HTERT RPE-1 (cell line): ENCODE results near the gene PHACTR2.

Experiments used
- in situ Hi-C: fragments of 300-500 bp; cut with MboI; formaldehyde crosslinking; loops from 4 replicates; pipeline ENCODE4 v1.14.3; 2020; ENCODE audit warnings: low sequenced_read_pairs

Gene PHACTR2

GRCh38 chr6:143803769-143804568 lies 126.2 kb downstream of the PHACTR2 start:
- in situ Hi-C loops = no loop called here

GRCh38 chr6:143804835-143805239 lies 127.1 kb downstream of the PHACTR2 start:
- in situ Hi-C loops = no loop called here

GRCh38 chr6:143806282-143807102 lies 128.7 kb downstream of the PHACTR2 start:
- in situ Hi-C loops = no loop called here

GRCh38 chr6:143807103-143807772 lies 129.5 kb downstream of the PHACTR2 start:
- in situ Hi-C loops = no loop called here

GRCh38 chr6:143810745-143811144 lies 133.0 kb downstream of the PHACTR2 start:
- in situ Hi-C loops = no loop called here

GRCh38 chr6:143811501-143812157 lies 133.9 kb downstream of the PHACTR2 start:
- in situ Hi-C loops = no loop called here

- in situ Hi-C loops = no loop called here
Measured at GRCh38 chr6:143817621-143818020, 139.9 kb downstream of the PHACTR2 start.

GRCh38 chr6:143821359-143821758 lies 143.6 kb downstream of the PHACTR2 start:
- in situ Hi-C loops = no loop called here

- in situ Hi-C loops = no loop called here
Measured at GRCh38 chr6:143822584-143823024, 144.8 kb downstream of the PHACTR2 start.

- in situ Hi-C loops = no loop called here
Measured at GRCh38 chr6:143823548-143823947, 145.8 kb downstream of the PHACTR2 start.

GRCh38 chr6:143828572-143828971 lies 150.8 kb downstream of the PHACTR2 start:
- in situ Hi-C loops = no loop called here

- in situ Hi-C loops = no loop called here
Measured at GRCh38 chr6:143836150-143836549, 158.4 kb downstream of the PHACTR2 start.

GRCh38 chr6:143838395-143838794 lies 160.6 kb downstream of the PHACTR2 start:
- in situ Hi-C loops = no loop called here

- in situ Hi-C loops = no loop called here
Measured at GRCh38 chr6:143839196-143839595, 161.4 kb downstream of the PHACTR2 start.

GRCh38 chr6:143840595-143841265 lies 163.0 kb downstream of the PHACTR2 start:
- in situ Hi-C loops = no loop called here

- in situ Hi-C loops = no loop called here
Measured at GRCh38 chr6:143842461-143842901, 164.7 kb downstream of the PHACTR2 start.

- in situ Hi-C loops = no loop called here
Measured at GRCh38 chr6:143842902-143843676, 165.3 kb downstream of the PHACTR2 start, which contains the start of gene LTV1. Gene LTV1, plus strand, starts transcription at chr6:143843338. Its CDS starts 140 bp downstream, at chr6:143843478.

GRCh38 chr6:143843677-143843999 lies 165.9 kb downstream of the PHACTR2 start:
- in situ Hi-C loops = no loop called here

GRCh38 chr6:143844006-143844405 lies 166.2 kb downstream of the PHACTR2 start:
- in situ Hi-C loops = no loop called here
